ENCODE data around the gene PKD2. TPM values are rescaled to one million over a fixed set of nuclear protein-coding genes. Genes with fewer than 3 reads are reported as not detected.
A peak's percentile ranks its signal among the peaks of the same experiment; 100 is the strongest.
"Not testable (repeated sequence)": the region's sequence is repeated elsewhere in the genome, so short reads cannot be mapped to it uniquely, and the experiment has no call there.

The PKD2 gene
- total RNA-seq, 1 experiment from 2014 or later = 9.2 TPM

- no peak for DNase-seq (ENCODE audit: low read depth)
Measured at GRCh38 chr4:88070031-88070430, 62.6 kb downstream of the PKD2 start.

- no peak for DNase-seq (ENCODE audit: low read depth)
Measured at GRCh38 chr4:88075336-88075735, 67.9 kb downstream of the PKD2 start.

- DNase-seq (ENCODE audit: low read depth) = no peak
Measured at GRCh38 chr4:88077911-88078524, 70.6 kb downstream of the PKD2 start.

GRCh38 chr4:88078579-88078978, 71.1 kb downstream of the PKD2 start:
- no peak for DNase-seq (ENCODE audit: low read depth)

GRCh38 chr4:88080626-88081025, 73.2 kb downstream of the PKD2 start:
- no peak for DNase-seq (ENCODE audit: low read depth)

GRCh38 chr4:88087004-88087403, 79.6 kb downstream of the PKD2 start:
- no peak for DNase-seq (ENCODE audit: low read depth)

- no peak for DNase-seq (ENCODE audit: low read depth)
Measured at GRCh38 chr4:88090898-88091297, 83.5 kb downstream of the PKD2 start.

GRCh38 chr4:88091378-88091777, 83.9 kb downstream of the PKD2 start:
- DNase-seq (ENCODE audit: low read depth) = no peak

- DNase-seq (ENCODE audit: low read depth) = no peak
Measured at GRCh38 chr4:88093874-88094273, 86.4 kb downstream of the PKD2 start.

GRCh38 chr4:88097301-88097700, 89.9 kb downstream of the PKD2 start:
- no peak for DNase-seq (ENCODE audit: low read depth)

- no peak for DNase-seq (ENCODE audit: low read depth)
Measured at GRCh38 chr4:88097781-88098180, 90.3 kb downstream of the PKD2 start.

- no peak for DNase-seq (ENCODE audit: low read depth)
Measured at GRCh38 chr4:88098993-88099752, 91.7 kb downstream of the PKD2 start.

- no peak for DNase-seq (ENCODE audit: low read depth)
Measured at GRCh38 chr4:88101165-88101564, 93.7 kb downstream of the PKD2 start.

GRCh38 chr4:88102026-88102425, 94.6 kb downstream of the PKD2 start:
- DNase-seq (ENCODE audit: low read depth) = no peak

GRCh38 chr4:88104902-88105610, 97.6 kb downstream of the PKD2 start:
- DNase-seq (ENCODE audit: low read depth) = peak; percentile 60

- peak; percentile 25 for DNase-seq (ENCODE audit: low read depth)
Measured at GRCh38 chr4:88106205-88106604, 98.8 kb downstream of the PKD2 start.

- DNase-seq (ENCODE audit: low read depth) = no peak
Measured at GRCh38 chr4:88107406-88108107, 100.1 kb downstream of the PKD2 start.

GRCh38 chr4:88108108-88108465, 100.7 kb downstream of the PKD2 start:
- DNase-seq (ENCODE audit: low read depth) = not testable (repeated sequence)

- DNase-seq (ENCODE audit: low read depth) = no peak
Measured at GRCh38 chr4:88108747-88109122, 101.3 kb downstream of the PKD2 start.

- DNase-seq (ENCODE audit: low read depth) = no peak
Measured at GRCh38 chr4:88109123-88109881, 101.9 kb downstream of the PKD2 start.

- no peak for DNase-seq (ENCODE audit: low read depth)
Measured at GRCh38 chr4:88110826-88111225, 103.4 kb downstream of the PKD2 start.

GRCh38 chr4:88112856-88113255, 105.4 kb downstream of the PKD2 start:
- DNase-seq (ENCODE audit: low read depth) = no peak

All from Daoy (cell line).